GM12878 (cell line): Measurements from ENCODE around the gene ST7. TPM values are rescaled to one million over a fixed set of nuclear protein-coding genes. Genes with fewer than 3 reads are reported as not detected.

Source experiments
- ATAC-seq: fragments of 200-7000 bp; cut with Tn5 transposase; 3 replicates; pipeline ENCODE4 v1.9.1; 2020; ENCODE audit warnings: mild to moderate bottlenecking, moderate library complexity
- BruUV-seq: library from RNA; stranded (reverse); fragments of 400-500 nt; replicated peaks from 2 replicates; lab custom pipeline; 2021; lab: Mats Ljungman, UMichigan
- CTCF ChIA-PET: fragments of 300-600 bp; sonication (Branson Sonifier 250); formaldehyde crosslinking; extraction: SDS; loops from one replicate; lab custom pipeline; 2021; ENCODE audit warnings: inconsistent platforms; lab: Yijun Ruan, JAX
- POLR2A ChIA-PET: fragments of 350-600 bp; formaldehyde crosslinking; extraction: SDS; loops from one replicate; lab custom pipeline; 2021; ENCODE audit warnings: inconsistent platforms; lab: Charles Lee
- RAD21 ChIA-PET: fragments of 300-600 bp; sonication (Branson Sonifier 250); formaldehyde crosslinking; loops from one replicate; lab custom pipeline; 2023; ENCODE audit warnings: antibody characterized with exemption; ENCODE audit not compliant: unreplicated experiment; lab: Charles Lee
- SMC1A ChIA-PET: fragments of 300-600 bp; sonication (Branson Sonifier 250); formaldehyde crosslinking; loops from one replicate; lab custom pipeline; 2023; ENCODE audit not compliant: unreplicated experiment, uncharacterized antibody; lab: Charles Lee
- DNase-seq: peaks from one replicate; pipeline ENCODE4 v3.0.0-alpha.2; 2011; ENCODE audit warnings: low read depth, low spot score
- FAIRE-seq: peaks from 3 replicates; lab custom pipeline; 2011; peaks lifted over from hg19 to GRCh38; lab: Jason Lieb, UNC
- H2AFZ ChIP-seq: 2 replicates; pipeline ENCODE4 v1.6.0; 2011; ENCODE audit warnings: low read depth, low read length, control low read depth; ENCODE audit not compliant: control insufficient read depth
- H3K27ac ChIP-seq: 2 replicates; pipeline ENCODE4 v1.5.1; 2011; ENCODE audit warnings: control low read depth; ENCODE audit not compliant: control insufficient read depth, insufficient read depth
- H3K27me3 ChIP-seq, 2 experiments: replicated peaks in 1 of 2; 2 replicates each; pipeline versions ENCODE4 v1.6.0 to v1.6.1; 2011; ENCODE audit warnings: low read length in 1 of 2; ENCODE audit not compliant: control insufficient read depth in 2 of 2, insufficient read depth in 2 of 2
- H3K36me3 ChIP-seq, 2 experiments: 2 replicates each; pipeline ENCODE4 v1.5.1; 2011; ENCODE audit warnings: low read length in 1 of 2; ENCODE audit not compliant: control insufficient read depth in 2 of 2, insufficient read depth in 2 of 2
- H3K4me1 ChIP-seq: 2 replicates; pipeline ENCODE4 v1.6.1; 2011; ENCODE audit warnings: mild to moderate bottlenecking, low read length, moderate library complexity, mixed read lengths; ENCODE audit not compliant: control insufficient read depth, insufficient read depth
- H3K4me2 ChIP-seq: 2 replicates; pipeline ENCODE4 v1.6.0; 2011; ENCODE audit warnings: control low read depth; ENCODE audit not compliant: control insufficient read depth, insufficient read depth
- H3K4me3 ChIP-seq: fragments of 200-600 bp; sonication (generic); 2 replicates; pipeline ENCODE4 v1.5.1; 2016
- H3K79me2 ChIP-seq: 2 replicates; pipeline ENCODE4 v1.6.0; 2011; ENCODE audit warnings: low read length; ENCODE audit not compliant: control insufficient read depth, insufficient read depth
- H3K9ac ChIP-seq: 2 replicates; pipeline ENCODE4 v1.8.0; 2011; ENCODE audit warnings: low read length, control low read depth, mixed read lengths; ENCODE audit not compliant: control insufficient read depth, insufficient read depth
- H3K9me3 ChIP-seq: replicated peaks from 3 replicates; pipeline ENCODE4 v1.5.1; 2011; ENCODE audit warnings: mild to moderate bottlenecking, low read length; ENCODE audit not compliant: control insufficient read depth, insufficient read depth
- H4K20me1 ChIP-seq: 2 replicates; pipeline ENCODE4 v1.6.0; 2011; ENCODE audit not compliant: control insufficient read depth, insufficient read depth
- E4F1 ChIP-seq: fragments of 450-650 bp; IDR thresholded peaks from 2 replicates; pipeline ENCODE4 v1.6.1; 2018; ENCODE audit warnings: borderline replicate concordance, mild to moderate bottlenecking; ENCODE audit not compliant: partially characterized antibody
- ETV6 ChIP-seq, 2 experiments: fragments of 450-650 bp in 1 of 2; IDR thresholded peaks in 1 of 2; conservative IDR thresholded peaks in 1 of 2; 2 replicates each; pipeline ENCODE4 v1.6.1; 2014; ENCODE audit warnings: antibody characterized with exemption in 1 of 2, borderline replicate concordance in 1 of 2, low read depth in 1 of 2, mild to moderate bottlenecking in 1 of 2, moderate library complexity in 1 of 2
- GABPA ChIP-seq: IDR thresholded peaks from 2 replicates; pipeline ENCODE4 v1.6.1; 2014; ENCODE audit warnings: antibody characterized with exemption, low read depth, mild to moderate bottlenecking, inconsistent platforms
- NFXL1 ChIP-seq: fragments of 450-650 bp; IDR thresholded peaks from 2 replicates; pipeline ENCODE4 v1.6.1; 2017; ENCODE audit warnings: antibody characterized with exemption, mild to moderate bottlenecking, borderline replicate concordance
- PAX8 ChIP-seq: fragments of 450-650 bp; IDR thresholded peaks from 2 replicates; pipeline ENCODE4 v1.6.1; 2017; ENCODE audit warnings: mild to moderate bottlenecking, moderate library complexity
- WGBS: methylation state at CpG from one replicate; pipeline ENCODE4 v1.1.6; 2016; ENCODE audit warnings: low lambda C conversion rate; ENCODE audit not compliant: insufficient replicate concordance, insufficient coverage; ENCODE audit errors: missing lambda C conversion rate; 5-methylcytosine and 5-hydroxymethylcytosine counted together
- in situ Hi-C: fragments of 300-500 bp; cut with MboI; formaldehyde crosslinking; loops from 9 replicates; pipeline ENCODE4 v1.14.3; 2018; ENCODE audit warnings: mixed read lengths
- intact Hi-C: fragments of 100-400 bp; cut with micrococcal nuclease; formaldehyde crosslinking; loops from one replicate; pipeline ENCODE4 v1.14.2; 2022; ENCODE audit not compliant: unreplicated experiment
- polyA plus RNA-seq, 11 experiments: library from polyadenylated mRNA; depleted of rRNA in 4 of 11; unstranded in 6 of 11; stranded (reverse) in 5 of 11; fragments of >200 nt; fragmentation: Nextera tagmentation in 4 of 11; fragmentation: Illumina TruSeq in 1 of 11; extraction: Ambion mirVana in 4 of 11; extraction: Trizol in 1 of 11; gene quantifications; 1 replicate in 1 of 11; 2 replicates in 10 of 11; pipeline versions ENCODE4 v1.2.1 to v1.2.3, GENCODE V29; 2011 to 2016; ENCODE audit warnings: inconsistent platforms in 2 of 11, missing spikeins in 2 of 11, low read depth in 1 of 11
- total RNA-seq, 4 experiments: library from RNA; depleted of rRNA in 3 of 4; stranded (reverse); fragments of >200 nt in 3 of 4; fragmentation: Illumina TruSeq in 1 of 4; extraction: Trizol in 1 of 4; gene quantifications; 2 replicates each; pipeline versions ENCODE4 v1.2.1 to v1.2.3, GENCODE V29; 2013 to 2021

Gene ST7
- total and polyA plus RNA-seq, 10 of the 15 experiments (the other 5 are each of a cell fraction or from before 2014, with no cell fraction given), result 27.7 to 76.4 (median 53.6) TPM

GRCh38 chr7:116951366-116952292 is 1.7 kb upstream of the ST7 start:
- no peak for ATAC-seq
- POLR2A ChIA-PET, result no interaction called here
- SMC1A ChIA-PET, result interaction anchor here (0.9 to 1.7 kb wide), 6 partner anchors 15 to 175 kb away, joined by 3 to 9 read pairs (median 5); no protein-coding TSS in a partner anchor

More at GRCh38 chr7:116951366-116952292, 1.7 kb upstream of the ST7 start:
- RAD21 ChIA-PET, result interaction anchor here (2.0 kb wide), 1 partner anchor 33 kb away, joined by 7 read pairs; no protein-coding TSS in a partner anchor
- CTCF ChIA-PET, result interaction anchor here (0.7 to 1.2 kb wide), 3 partner anchors 22 to 170 kb away, joined by 3 to 4 read pairs (median 3); no protein-coding TSS in a partner anchor
- Histone ChIP-seq H3K4me2 (no peak overlapping the region), H2AFZ (no peak overlapping the region), H3K9me3 (no peaks in the 10 kb centered on the region), H3K4me3 (no peak overlapping the region), H4K20me1 (no peaks in the 10 kb centered on the region), H3K27me3 (no peaks in the 10 kb centered on the region; a peak in 1 of 4 replicates), H3K9ac (no peak overlapping the region), H3K79me2 (peaks cover 35% of the 10 kb centered on the region), H3K4me1 (peaks cover 12% of the 10 kb centered on the region), H3K36me3 (no peaks in the 10 kb centered on the region), H3K27ac (no peak overlapping the region)
- TF ChIP-seq GABPA (no peak), NFXL1 (no peak), E4F1 (no peak), ETV6 (conservative IDR thresholded peaks at IDR 0.05 in 1 of 2, IDR thresholded peaks at IDR 0.05 in 1 of 2; ENCODE audit: borderline replicate concordance in 1 of 2, low read depth in 1 of 2) (no peak), PAX8 (no peak)
- no peak for DNase-seq
- in situ Hi-C loops (no loop called here), intact Hi-C loops (loop anchor here (2.0 kb wide), 1 partner anchor 21 kb away; no protein-coding TSS in a partner anchor)
- FAIRE-seq, result no peak
- BruUV-seq, result no TSS peak
- WGBS, result over 99% methylated on average over 17 of the region's 17 CpGs
